Stimulated activated CD8-positive, alpha-beta memory T cell treated with anti-CD3 and anti-CD28 coated beads, Interleukin-15, amount 100 ng/mL, for 1 hour (primary cell): ENCODE data around the gene GOLGA8T.
"Not testable (repeated sequence)": the region's sequence is repeated elsewhere in the genome, so short reads cannot be mapped to it uniquely, and the experiment has no call there.

ENCODE experiments used
- DNase-seq: peaks from one replicate; pipeline ENCODE4 v3.0.0-alpha.2; 2020; ENCODE audit warnings: low read depth

Gene GOLGA8T

DNA sequence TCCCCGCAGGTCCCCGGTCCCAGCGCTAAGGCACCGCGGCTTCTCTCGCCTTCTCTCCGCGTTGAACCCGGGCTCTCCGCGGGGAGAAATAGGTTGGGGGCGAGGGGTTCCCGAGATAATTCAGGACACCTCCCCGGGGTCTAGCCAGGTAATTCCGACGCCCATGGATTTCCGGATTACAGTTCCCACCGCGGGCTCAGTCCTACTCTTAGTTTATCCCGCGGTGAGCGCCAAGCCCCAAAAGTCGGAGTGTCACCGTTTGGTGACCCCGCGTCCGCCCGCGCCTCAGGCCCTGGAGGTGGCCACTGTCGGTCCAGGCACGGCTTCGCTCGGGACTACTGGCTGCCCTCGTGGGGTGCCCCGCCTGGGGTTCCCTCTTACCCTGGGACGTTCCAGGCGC is 56.8 kb downstream of the GOLGA8T start:
- not testable (repeated sequence) for DNase-seq

GRCh38 chr15:30192119-30192745 is 57.4 kb downstream of the GOLGA8T start:
- DNase-seq, result not testable (repeated sequence)

- not testable (repeated sequence) for DNase-seq
These were observed 58.0 kb downstream of the GOLGA8T start for GRCh38 chr15:30192892-30193291.
